ENCODE measurements around the gene ZNF574.

ZNF574 gene

DNA sequence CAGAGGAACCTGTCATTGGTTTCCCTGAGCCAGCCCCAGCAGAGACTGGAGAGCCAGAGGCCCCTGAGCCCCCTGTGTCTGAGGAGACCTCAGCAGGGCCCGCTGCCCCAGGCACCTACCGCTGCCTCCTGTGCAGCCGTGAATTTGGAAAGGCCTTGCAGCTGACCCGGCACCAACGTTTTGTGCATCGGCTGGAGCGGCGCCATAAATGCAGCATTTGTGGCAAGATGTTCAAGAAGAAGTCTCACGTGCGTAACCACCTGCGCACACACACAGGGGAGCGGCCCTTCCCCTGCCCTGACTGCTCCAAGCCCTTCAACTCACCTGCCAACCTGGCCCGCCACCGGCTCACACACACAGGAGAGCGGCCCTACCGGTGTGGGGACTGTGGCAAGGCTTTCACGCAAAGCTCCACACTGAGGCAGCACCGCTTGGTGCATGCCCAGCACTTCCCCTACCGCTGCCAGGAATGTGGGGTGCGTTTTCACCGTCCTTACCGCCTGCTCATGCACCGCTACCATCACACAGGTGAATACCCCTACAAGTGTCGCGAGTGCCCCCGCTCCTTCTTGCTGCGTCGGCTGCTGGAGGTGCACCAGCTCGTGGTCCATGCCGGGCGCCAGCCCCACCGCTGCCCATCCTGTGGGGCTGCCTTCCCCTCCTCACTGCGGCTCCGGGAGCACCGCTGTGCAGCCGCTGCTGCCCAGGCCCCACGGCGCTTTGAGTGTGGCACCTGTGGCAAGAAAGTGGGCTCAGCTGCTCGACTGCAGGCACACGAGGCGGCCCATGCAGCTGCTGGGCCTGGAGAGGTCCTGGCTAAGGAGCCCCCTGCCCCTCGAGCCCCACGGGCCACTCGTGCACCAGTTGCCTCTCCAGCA is 4.2 kb downstream of the ZNF574 start:
- no peak for DNase-seq (ENCODE audit: low spot score)

DNA sequence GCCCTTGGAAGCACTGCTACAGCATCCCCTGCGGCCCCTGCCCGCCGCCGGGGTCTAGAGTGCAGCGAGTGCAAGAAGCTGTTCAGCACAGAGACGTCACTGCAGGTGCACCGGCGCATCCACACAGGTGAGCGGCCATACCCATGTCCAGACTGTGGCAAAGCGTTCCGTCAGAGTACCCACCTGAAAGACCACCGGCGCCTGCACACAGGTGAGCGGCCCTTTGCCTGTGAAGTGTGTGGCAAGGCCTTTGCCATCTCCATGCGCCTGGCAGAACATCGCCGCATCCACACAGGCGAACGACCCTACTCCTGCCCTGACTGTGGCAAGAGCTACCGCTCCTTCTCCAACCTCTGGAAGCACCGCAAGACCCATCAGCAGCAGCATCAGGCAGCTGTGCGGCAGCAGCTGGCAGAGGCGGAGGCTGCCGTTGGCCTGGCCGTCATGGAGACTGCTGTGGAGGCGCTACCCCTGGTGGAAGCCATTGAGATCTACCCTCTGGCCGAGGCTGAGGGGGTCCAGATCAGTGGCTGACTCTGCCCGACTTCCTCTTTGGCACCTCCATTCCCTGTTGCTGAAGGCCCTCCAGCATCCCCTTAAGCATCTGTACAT is 4.9 kb downstream of the ZNF574 start:
- DNase-seq (ENCODE audit: low spot score): no peak

DNA sequence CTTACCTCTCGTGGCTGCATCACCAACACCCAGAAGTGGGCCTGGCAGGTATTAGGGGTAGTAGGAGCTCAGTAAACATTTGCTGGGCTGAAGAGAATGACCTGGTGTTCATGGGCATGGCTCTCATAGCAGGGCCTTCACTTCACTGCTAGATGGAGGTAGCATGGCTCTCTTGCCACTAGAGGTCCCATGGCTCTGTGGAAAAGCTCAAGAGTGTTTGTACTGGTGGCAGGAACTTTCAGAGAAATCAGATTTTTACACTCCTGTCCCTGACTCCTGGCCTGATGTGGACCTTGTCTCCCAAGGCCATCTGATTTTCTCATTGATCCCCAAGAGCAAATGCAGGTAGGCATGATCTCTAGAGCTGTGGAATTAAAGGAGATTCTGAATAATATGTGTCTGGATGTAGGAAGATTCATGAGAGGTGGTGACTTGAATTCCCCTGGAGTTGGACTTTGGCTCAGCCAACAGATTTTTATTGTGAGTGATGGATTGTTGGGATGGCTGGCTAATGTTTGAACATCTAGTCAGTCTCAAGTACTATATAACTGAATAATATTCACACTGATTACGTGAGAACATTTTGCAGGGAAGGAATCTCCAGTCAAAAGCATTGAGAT is 5.7 kb downstream of the ZNF574 start:
- DNase-seq (ENCODE audit: low spot score): no peak

DNA sequence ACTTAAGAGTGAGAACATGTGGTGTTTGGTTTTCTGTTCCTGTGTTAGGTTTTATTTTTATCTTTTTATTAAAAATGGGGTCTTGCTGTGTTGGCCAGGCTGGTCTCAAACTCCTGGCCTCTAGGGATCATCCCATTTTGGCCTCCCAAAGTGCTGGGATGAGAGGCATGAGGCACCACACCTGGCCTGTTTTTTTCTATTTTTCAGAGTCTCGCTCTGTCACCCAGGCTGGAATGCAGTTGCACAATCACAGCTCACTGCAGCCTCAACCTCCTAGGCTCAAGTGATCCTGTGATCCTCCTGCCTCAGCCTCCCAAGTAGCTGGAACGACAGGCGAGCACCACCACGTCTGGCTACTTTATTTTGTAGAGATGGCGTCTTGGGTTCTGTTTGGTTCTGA is 7.6 kb downstream of the ZNF574 start:
- no peak for DNase-seq (ENCODE audit: low spot score)

DNA sequence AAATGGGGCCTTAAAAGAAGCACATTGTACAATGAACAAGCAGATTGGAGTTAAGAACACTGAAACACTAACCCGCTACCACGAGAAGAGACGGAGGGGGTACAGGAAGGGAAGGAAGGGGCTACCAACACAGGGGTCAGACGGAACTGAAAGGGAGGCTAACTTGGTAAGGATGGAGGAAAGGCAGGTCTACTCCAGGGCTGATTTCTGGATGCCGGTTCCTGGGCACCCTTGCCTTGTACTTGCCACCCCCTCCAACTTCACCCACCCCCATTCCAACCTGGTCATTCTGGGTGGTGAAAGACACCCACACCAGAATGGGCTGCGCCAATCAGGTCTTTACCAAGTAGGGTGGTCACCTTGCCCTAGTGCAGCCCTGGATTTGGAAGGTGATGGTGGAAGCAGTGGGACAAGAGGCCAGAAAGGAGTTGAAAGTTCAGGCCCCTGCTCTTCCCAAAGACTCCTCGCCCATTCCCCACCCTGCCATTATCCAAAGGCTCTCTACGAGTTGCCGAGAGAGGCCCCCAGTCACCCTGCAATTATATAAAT is 10.3 kb downstream of the ZNF574 start:
- no peak for DNase-seq (ENCODE audit: low spot score)

DNA sequence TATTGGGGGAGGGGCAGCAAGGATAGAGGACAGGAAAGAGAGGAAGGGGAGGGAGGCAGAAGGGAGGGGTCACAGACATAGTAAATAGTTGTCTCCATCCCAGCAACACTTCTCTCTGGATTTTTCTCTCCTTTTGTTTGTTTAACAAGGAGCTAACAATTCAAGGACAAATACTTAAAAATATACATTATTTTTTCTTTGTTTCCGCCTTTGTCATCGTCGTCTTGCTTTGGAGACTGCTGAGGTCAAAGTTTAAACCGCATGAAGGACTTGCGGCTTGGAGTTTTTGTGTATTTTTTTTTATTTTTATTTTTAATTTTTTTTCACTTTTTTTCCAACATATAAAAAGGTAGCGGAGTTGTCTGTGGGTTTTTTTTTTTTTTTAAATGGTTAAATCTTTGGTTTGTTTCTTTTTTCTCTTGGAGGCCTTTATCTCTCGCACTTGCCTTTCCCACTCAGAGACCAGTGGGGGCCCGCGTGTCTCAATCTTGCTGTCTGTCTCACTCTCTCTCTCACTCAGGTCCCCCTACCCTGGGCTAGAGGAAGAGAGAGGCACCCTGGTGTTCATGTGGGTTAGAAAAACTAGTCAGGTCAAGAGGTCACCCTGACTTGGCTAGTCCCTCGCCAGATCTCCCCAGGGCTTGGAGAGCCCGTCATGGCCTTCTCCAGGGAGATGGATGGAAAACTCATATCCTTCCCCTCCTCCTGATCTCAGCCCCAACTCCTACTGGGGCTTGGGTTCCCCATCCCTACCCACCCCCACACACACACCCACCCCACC is 11.0 kb downstream of the ZNF574 start:
- no peak for DNase-seq (ENCODE audit: low spot score)

DNA sequence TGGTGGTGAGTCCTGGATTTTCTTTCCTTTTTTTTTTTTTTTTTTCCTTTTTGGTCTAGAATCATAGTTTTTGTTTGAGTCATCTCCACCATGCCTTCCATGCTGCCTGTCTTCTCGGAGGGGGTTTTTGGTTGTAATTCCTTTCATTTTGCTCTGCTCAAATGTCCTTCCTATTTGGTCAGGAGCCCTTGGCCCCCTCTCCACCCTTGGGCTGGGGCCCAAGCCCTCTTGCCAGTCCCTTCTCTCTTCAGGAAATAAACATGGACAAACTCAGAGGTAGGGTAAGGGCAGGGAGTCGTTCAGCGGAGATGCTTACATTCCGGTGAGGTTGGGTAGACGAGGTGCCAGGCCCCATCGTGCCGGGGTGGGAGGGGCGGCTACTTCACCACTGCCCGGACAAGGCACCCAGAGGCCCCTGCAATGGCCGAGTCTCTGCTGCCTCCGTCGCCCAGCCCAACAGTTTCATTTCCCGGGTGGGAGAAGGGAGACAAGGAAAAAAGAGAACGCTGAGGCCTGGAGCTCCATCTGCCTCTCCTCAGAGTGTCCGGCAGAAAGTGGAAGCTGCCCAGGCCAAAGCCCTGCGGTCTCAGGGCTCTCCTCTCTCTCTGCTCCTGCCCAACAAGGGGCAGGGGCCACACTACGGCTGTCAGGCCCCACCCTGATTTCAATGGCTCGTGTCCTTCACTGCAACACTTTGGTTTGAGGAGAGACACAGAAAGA is 12.7 kb downstream of the ZNF574 start:
- DNase-seq (ENCODE audit: low spot score): no peak

DNA sequence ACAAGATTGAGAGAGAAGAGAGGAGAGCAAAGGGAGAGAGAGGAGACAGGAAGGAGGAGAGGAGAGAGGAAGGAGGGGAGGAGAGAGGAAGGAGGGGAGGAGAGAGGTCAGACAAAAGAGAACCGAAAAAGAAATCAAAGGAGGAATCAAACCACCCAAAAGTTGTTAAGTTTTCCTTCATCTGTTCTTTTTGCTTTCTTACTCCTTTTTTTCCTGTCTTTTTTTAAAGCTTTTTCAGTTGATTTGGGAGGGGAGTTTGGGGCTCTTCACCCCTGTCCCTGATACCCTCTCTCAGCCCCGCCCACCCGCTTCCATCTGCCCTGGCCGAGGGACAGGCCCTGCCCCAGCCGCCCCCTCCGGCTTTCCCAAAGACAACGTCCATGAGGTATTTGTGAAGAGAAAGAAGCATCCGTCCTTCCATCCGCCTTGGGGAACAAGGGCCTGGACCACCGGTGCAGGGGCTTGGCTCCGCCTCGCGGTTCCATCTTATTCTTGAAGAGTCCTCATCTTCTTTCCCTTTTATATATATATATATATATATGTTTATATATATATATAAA is 13.3 kb downstream of the ZNF574 start:
- no peak for DNase-seq (ENCODE audit: low spot score)

DNA sequence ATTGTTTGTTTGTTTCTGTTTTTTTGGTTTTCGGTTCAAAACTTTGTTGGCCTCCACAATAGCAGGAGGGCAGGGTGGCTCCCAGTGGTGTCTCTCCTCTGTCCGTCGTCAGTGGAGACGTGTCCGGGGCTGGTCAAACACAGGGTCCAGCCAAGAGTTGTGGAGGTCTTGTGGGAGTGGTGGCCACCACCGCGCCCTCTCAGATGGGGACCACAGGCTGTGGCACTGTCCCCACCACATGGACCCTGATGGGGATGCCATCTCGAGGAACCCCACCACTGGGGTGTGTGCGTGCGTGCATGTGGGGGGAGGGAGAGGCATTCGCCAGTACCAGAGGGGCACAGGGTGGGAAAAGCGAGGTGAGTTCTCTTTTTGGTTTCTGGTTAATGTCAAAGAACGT is 13.8 kb downstream of the ZNF574 start:
- no peak for DNase-seq (ENCODE audit: low spot score)

DNA sequence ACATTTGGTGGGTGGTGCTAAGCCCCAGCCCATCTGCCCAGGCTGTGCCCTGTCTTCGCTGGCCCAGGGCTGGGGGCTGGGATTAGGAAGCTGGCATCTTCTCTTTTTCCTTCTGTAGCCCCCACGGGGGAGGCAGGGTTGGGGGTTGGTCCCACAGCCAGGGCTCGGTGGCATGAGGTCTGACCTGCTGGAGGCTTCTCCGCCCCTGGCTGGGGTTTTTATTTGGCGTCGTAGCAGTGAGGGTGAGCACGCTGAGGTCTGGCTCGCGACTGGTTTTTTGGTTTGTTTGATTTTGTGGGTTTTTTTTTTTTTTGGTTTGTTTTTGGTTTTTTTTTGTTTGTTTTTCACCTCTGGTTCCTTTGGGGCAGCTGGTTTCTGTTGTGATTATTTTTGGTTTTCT is 14.7 kb downstream of the ZNF574 start:
- no peak for DNase-seq (ENCODE audit: low spot score)

DNA sequence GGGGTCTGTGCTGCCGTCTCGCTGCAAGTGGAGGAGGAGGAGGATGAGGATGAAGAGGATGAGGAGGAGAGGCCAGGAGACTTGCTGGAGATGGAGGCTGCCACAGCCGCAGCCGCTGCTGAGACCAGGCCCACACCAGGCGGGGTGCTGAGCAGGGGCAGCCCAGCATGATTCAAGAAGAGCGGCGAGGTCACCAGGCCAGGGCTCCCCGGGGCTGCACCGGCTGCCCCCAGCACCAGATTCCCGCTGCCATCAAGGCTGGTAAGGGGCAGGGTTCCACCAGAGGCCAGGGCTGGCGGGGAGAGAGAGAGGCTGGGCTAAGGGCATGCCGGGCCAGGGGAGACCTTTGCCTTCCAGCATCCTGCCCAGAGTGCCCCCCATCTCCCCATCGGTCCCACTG is 15.3 kb downstream of the ZNF574 start:
- no peak for DNase-seq (ENCODE audit: low spot score)

DNA sequence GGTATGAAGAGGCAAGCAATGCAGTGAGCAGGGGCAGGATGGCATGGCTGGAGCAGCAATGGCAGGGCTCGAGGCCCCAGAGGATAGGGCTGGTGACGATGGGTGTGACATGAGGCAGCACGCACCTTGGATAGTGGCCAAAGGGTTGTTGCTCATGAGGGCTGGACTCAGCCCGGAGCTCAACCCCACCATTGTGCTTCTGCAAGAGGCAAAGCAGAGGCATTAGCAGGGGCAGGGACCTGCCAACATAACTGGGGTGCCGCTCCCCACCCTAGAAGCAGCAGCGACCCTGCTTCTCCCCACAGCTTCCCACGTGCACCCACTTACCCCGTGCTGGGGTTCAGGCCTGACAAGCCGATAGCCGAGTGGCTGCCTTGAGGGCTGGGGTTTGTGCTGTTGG is 15.8 kb downstream of the ZNF574 start:
- no peak for DNase-seq (ENCODE audit: low spot score)

DNA sequence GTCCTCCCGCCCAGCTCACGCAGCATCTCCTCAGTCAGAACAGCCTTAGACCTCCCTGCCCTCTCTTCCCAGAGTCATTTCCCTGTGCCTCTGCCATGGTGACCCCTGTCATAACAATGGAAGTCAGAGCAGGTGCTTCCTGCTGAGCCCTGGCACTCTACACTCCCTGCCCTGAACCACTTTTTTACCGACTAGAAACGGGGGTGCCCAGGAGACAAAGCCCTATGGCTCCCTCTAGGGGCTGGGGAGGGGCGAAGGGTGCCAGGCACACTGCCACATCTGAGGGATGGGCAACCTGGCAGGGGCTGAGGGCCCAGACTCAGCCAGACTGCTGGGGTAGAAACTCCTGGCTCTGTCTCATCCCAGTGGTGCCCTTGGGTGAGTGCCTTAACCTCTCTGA is 16.4 kb downstream of the ZNF574 start:
- no peak for DNase-seq (ENCODE audit: low spot score)

DNA sequence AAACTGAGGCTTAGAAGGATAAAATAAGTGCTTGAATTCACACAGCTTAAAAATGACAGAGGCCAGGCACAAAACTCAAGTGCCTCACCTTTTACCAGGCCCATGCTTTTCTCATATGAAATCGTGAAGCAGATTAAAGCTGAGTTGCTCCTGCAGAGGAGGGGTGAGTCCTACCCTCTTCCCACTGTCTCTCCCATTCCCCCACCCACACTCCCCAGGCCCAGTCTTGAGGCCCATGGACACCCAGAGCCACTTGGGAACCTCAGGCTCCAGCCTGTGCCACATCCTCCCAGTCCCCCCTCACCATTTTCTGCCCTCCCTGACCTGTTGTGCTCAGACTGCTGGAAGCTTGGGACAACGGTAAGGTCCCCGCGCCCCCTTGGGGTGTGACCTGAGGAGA is 17.5 kb downstream of the ZNF574 start:
- DNase-seq (ENCODE audit: low spot score): no peak

DNA sequence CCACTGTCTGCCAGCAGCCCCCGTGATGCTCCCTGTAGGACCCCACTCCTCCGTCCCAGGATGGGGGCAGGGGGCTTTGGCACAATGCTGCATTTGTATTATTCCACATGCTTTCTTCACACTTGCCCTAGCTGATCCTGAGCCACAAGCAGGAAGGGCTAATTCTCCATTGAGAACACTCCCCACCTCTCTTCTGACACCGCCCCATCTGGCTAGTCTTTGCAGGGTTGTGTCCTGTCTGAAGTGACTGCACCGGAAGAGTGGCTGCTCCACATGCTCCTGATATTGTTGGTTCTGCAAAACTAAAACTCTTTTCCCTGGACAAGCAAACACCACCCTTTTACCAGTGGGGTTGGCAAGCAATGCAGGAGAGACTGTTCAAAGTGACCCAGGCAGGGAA is 18.0 kb downstream of the ZNF574 start:
- DNase-seq (ENCODE audit: low spot score): no peak

DNA sequence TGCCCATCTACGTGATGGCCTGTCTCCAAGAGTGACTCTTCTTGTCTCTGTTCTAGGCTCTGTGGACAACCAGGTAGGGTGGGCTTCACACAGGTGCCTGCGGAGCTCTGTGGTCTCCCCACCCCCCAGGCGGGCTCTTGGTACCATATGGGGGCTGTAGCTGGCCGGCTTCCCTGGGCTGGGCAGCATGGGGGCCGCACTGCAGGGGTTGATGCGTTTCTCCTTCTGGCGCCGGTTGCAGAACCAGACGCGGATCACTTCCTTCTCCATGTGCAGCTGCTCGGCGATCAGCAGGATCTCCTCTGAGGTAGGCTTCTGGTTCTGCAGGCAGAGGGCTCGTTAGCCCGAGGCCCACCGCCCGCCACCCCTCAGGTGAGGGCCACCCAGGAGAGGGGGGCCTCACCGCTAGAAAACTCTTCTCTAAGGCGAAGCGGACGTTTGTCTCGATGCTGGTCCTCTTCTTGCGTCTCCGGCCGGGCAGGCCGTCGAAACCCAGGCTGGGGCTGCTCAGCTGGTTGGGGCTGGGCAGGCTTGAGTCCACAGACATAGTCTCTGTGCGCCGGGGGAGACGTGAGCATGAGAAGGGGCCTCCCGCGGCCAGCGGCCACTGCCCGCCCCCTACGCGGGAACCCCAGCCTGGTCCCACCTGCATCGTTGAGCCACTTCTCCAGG is 19.3 kb downstream of the ZNF574 start:
- DNase-seq (ENCODE audit: low spot score): no peak

DNA sequence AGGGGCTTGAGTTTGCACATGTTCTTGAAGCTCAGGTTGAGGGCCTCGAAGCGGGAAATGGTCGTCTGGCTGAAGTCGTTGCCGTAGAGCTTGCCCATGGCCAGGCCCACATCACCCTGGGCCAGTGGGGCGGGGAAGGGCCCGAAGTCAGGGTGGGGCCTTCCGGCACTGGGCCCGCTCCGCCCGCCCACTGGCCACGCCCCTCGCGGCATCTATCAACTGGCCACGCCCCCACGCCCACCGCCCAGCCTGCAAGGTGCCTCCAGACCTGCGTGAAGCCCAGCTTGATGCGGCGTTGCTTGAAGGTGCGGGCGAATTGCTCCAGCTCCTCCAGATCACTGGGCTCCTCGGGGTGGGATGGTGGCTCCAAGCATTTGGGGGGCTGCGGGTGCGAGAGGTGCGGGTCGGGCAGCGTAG is 19.9 kb downstream of the ZNF574 start:
- DNase-seq (ENCODE audit: low spot score): no peak

DNA sequence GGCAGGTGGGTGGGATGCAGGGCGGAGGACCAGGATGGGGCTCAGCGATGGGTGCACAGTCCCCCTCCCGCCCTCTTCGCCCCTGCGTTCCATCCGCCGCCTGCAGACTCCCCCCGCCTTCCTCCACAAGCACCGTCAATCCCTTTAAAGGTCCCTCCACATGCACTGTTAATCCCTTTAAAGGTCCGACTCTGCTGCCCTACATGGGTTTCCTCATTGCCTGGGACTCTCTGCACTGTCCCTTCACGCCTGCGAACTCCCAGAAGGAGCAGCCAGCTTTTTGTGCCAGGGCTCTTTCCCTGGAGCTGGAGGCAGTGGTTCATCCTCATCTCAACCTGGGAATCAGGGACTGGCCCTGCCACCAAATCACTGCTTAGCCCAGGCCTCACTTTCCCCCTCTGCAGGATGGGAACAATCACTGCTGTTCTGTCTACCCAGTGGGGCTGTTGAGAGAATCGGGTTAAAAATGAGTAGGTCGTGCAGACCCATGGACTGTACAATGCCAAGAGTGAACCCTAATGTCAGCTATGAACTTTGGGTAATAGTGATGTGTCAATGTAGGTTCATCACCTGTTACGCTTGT is 20.4 kb downstream of the ZNF574 start:
- DNase-seq (ENCODE audit: low spot score): no peak

DNA sequence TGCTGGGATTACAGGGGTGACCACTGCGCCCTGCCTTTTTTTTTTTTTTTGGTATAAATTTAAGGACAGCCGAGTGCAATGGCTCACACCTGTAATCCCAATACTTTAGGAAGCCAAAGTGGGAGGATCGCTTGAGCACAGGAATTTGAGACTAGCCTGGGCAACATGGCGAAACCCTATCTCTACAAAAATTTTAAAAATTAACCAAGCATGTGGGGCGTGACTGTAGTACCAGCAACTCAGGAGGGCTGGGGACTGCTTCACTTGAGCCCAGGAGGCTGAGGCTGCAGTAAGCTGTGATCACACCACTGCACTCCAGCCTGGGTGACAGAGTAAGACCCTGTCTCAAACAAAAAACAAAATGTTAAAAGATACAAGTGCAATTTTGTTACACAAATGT is 21.5 kb downstream of the ZNF574 start:
- no peak for DNase-seq (ENCODE audit: low spot score)

DNA sequence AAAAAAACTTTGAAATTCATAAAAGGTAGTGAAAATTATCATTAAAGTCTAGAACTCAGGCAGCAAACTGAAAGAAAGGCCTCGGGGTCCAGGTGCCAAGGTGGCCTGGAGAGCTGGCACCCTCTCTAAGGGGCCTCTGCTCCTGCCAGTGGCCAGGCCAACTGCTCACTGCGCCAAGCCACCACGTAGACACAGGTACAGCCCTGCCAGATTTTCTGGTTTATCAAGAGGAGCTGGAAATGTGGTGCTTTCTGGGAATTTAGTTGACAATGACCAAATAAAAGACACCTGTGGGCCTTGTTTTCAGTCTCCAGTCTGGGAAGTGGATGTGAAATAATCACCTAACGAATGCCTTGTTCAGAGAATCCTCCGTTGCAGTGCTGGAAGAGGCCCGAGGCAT is 22.8 kb downstream of the ZNF574 start:
- no peak for DNase-seq (ENCODE audit: low spot score)

Data from SK-N-DZ (cell line).